GM12891 (cell line): Measurements from ENCODE around the gene RBMXL2. TPM values are rescaled to one million over a fixed set of nuclear protein-coding genes. Genes with fewer than 3 reads are reported as not detected.

Experiments used
- DNase-seq: peaks from one replicate; pipeline ENCODE4 v3.0.0; 2011; ENCODE audit warnings: low spot score; ENCODE audit not compliant: insufficient read length
- FAIRE-seq: peaks from 2 replicates; lab custom pipeline; 2011; peaks lifted over from hg19 to GRCh38; lab: Jason Lieb, UNC
- PAX5 ChIP-seq: IDR thresholded peaks from 2 replicates; pipeline ENCODE4 v1.6.1; 2011; ENCODE audit warnings: low read length, moderate library complexity, mild to moderate bottlenecking; ENCODE audit not compliant: insufficient read depth, severe bottlenecking
- POLR2A ChIP-seq: IDR thresholded peaks from 2 replicates; pipeline ENCODE4 v1.6.1; 2011; ENCODE audit warnings: low read depth, low read length, control low read depth
- POLR2AphosphoS5 ChIP-seq: IDR thresholded peaks from 2 replicates; pipeline ENCODE4 v1.6.1; 2011; ENCODE audit warnings: low read depth, low read length, control low read depth
- POU2F2 ChIP-seq: IDR thresholded peaks from 2 replicates; pipeline ENCODE4 v1.6.1; 2011; ENCODE audit warnings: low read depth, mild to moderate bottlenecking, control low read depth, low read length, moderate library complexity
- SPI1 ChIP-seq: IDR thresholded peaks from 2 replicates; pipeline ENCODE4 v1.6.1; 2011; ENCODE audit warnings: low read depth, low read length, control low read depth
- TAF1 ChIP-seq: IDR thresholded peaks from 2 replicates; pipeline ENCODE4 v1.6.1; 2011; ENCODE audit warnings: low read depth, low read length, control low read depth
- polyA plus RNA-seq: library from polyadenylated mRNA; unstranded; fragments of >200 nt; gene quantifications from one replicate; pipeline ENCODE4 v1.2.1, GENCODE V29; 2012; ENCODE audit warnings: low read depth, missing spikeins, inconsistent platforms; ENCODE audit not compliant: missing spikeins

The RBMXL2 gene
- polyA plus RNA-seq, result not detected

DNA sequence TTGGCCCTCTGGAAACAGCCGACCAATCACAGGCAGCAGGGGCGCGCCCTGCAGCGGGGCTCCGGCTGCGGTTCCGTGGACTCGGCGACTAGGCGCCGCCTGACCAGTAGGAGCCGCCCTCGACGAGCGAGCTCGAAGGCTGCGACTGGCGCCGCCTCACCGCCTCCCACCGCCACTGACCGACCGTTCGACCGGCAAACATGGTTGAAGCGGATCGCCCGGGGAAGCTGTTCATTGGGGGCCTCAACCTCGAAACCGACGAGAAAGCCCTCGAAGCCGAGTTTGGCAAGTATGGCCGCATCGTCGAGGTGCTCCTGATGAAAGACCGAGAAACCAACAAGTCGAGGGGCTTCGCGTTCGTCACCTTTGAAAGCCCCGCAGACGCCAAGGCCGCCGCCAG lies at the start of gene RBMXL2:
Gene RBMXL2, plus strand, starts transcription at position 78 of the 400 bp plus-strand sequence. Its CDS starts 123 bp downstream, at position 201.
- DNase-seq (no peak), FAIRE-seq (no peak)
- TF ChIP-seq POLR2A (no peak), SPI1 (no peak), POLR2AphosphoS5 (no peak), POU2F2 (no peak), TAF1 (no peak), PAX5 (no peak)

- no peak for TF ChIP-seq POU2F2
- no peak for TF ChIP-seq SPI1
- no peak for TF ChIP-seq PAX5
- TF ChIP-seq POLR2AphosphoS5, result no peak
- TF ChIP-seq POLR2A, result no peak
- no peak for FAIRE-seq
These were observed 42.2 kb upstream of the RBMXL2 start for GRCh38 chr11:7046474-7047175.

GRCh38 chr11:7050191-7050590 lies 38.6 kb upstream of the RBMXL2 start:
- no peak for DNase-seq
- no peak for FAIRE-seq
- TF ChIP-seq TAF1 (no peak), SPI1 (no peak), POLR2A (no peak), PAX5 (no peak), POU2F2 (no peak), POLR2AphosphoS5 (no peak)

More at GRCh38 chr11:7046474-7047175, 42.2 kb upstream of the RBMXL2 start:
- DNase-seq, result no peak

GRCh38 chr11:7056828-7057513 lies 31.8 kb upstream of the RBMXL2 start:
- DNase-seq, result no peak
- TF ChIP-seq TAF1, result no peak
- no peak for TF ChIP-seq POU2F2
- no peak for TF ChIP-seq SPI1
- no peak for TF ChIP-seq POLR2A
- TF ChIP-seq POLR2AphosphoS5, result no peak
- no peak for TF ChIP-seq PAX5
- no peak for FAIRE-seq

- FAIRE-seq (no peak), DNase-seq (no peak)
- no peak for TF ChIP-seq POLR2AphosphoS5
These were observed 31.2 kb upstream of the RBMXL2 start for GRCh38 chr11:7057641-7058040.

DNA sequence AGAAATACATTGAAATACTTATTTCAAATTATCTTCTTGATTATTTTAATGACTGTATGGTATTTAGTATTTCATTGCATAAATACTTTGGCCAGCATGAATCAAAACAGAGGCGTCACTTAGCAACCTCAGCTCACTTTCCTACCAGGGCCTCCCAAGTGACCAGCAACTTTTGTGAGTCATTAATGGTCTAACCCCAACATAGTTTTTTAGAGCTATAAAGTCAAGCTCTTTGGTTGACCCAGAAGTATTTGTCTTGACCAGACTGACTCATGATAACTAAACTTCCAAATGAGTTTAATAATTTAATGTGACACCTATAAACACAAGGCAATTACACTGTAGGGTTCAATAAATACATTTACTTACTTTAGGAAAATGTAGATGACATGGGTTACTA lies 27.9 kb upstream of the RBMXL2 start:
- DNase-seq (no peak), FAIRE-seq (no peak)
- no peak for TF ChIP-seq TAF1

- no peak for FAIRE-seq
- no peak for TF ChIP-seq POLR2AphosphoS5
- DNase-seq, result no peak
These were observed 26.3 kb upstream of the RBMXL2 start for GRCh38 chr11:7062534-7062933.

GRCh38 chr11:7072401-7073028 lies 16.3 kb upstream of the RBMXL2 start:
- FAIRE-seq (no peak), DNase-seq (no peak)
- TF ChIP-seq SPI1 (no peak), POLR2A (no peak), TAF1 (no peak), POLR2AphosphoS5 (no peak), POU2F2 (no peak), PAX5 (no peak)

- TF ChIP-seq TAF1 (no peak), POU2F2 (no peak), PAX5 (no peak), SPI1 (no peak), POLR2AphosphoS5 (no peak), POLR2A (no peak)
- DNase-seq (no peak), FAIRE-seq (no peak)
These were observed 11.7 kb upstream of the RBMXL2 start for GRCh38 chr11:7077101-7077500.

GRCh38 chr11:7079545-7080135 lies 9.2 kb upstream of the RBMXL2 start:
- no peak for DNase-seq
- FAIRE-seq, result no peak
- no peak for TF ChIP-seq POU2F2
- TF ChIP-seq TAF1, result no peak
- TF ChIP-seq SPI1, result no peak
- no peak for TF ChIP-seq POLR2A
- TF ChIP-seq PAX5, result no peak
- no peak for TF ChIP-seq POLR2AphosphoS5

GRCh38 chr11:7080900-7081299 lies 7.9 kb upstream of the RBMXL2 start:
- no peak for TF ChIP-seq POLR2AphosphoS5
- no peak for TF ChIP-seq POU2F2
- no peak for TF ChIP-seq PAX5
- TF ChIP-seq TAF1, result no peak
- TF ChIP-seq SPI1, result no peak
- TF ChIP-seq POLR2A, result no peak
- FAIRE-seq (no peak), DNase-seq (no peak)
